H1 (cell line): ENCODE results near the gene RNF126. TPM values are rescaled to one million over a fixed set of nuclear protein-coding genes. Genes with fewer than 3 reads are reported as not detected.

Source experiments
- CTCF ChIA-PET: fragments of 300-600 bp; sonication (Branson Sonifier 250); formaldehyde crosslinking; loops from one replicate; lab custom pipeline; 2021; ENCODE audit not compliant: partially characterized antibody; lab: Charles Lee
- POLR2A ChIA-PET: fragments of 300-600 bp; sonication (Branson Sonifier 250); formaldehyde crosslinking; loops from one replicate; lab custom pipeline; 2021; ENCODE audit warnings: inconsistent platforms; ENCODE audit not compliant: partially characterized antibody; lab: Charles Lee
- DNase-seq, 2 experiments: peaks; one replicate each; pipeline versions ENCODE4 v3.0.0 to v3.0.0-alpha.2; 2010 to 2022; ENCODE audit warnings: low spot score in 2 of 2, low read depth in 1 of 2, mixed read lengths in 1 of 2
- FAIRE-seq: peaks from 2 replicates; lab custom pipeline; 2011; peaks lifted over from hg19 to GRCh38; lab: Jason Lieb, UNC
- H2AFZ ChIP-seq: 2 replicates; pipeline ENCODE4 v1.8.1; 2012; ENCODE audit warnings: low read length, inconsistent platforms
- H2AK5ac ChIP-seq: 2 replicates; pipeline ENCODE4 v1.6.1; 2013; ENCODE audit warnings: low read depth, low read length
- H2BK120ac ChIP-seq: replicated peaks from 2 replicates; pipeline ENCODE3; 2013; ENCODE audit warnings: low read depth, low read length, inconsistent platforms
- H2BK12ac ChIP-seq: 2 replicates; pipeline ENCODE4 v1.6.1; 2013; ENCODE audit warnings: low read depth, low read length
- H2BK15ac ChIP-seq: 2 replicates; pipeline ENCODE4 v1.6.1; 2013; ENCODE audit warnings: low read length
- H2BK20ac ChIP-seq: 2 replicates; pipeline ENCODE4 v1.6.1; 2013; ENCODE audit warnings: low read length
- H2BK5ac ChIP-seq: 2 replicates; pipeline ENCODE4 v1.6.1; 2013; ENCODE audit warnings: low read depth, low read length
- H3K14ac ChIP-seq: 2 replicates; pipeline ENCODE4 v1.6.1; 2013; ENCODE audit warnings: inconsistent platforms; ENCODE audit not compliant: insufficient read length
- H3K18ac ChIP-seq: 2 replicates; pipeline ENCODE4 v1.6.1; 2013; ENCODE audit warnings: low read length; ENCODE audit errors: extremely low read depth
- H3K23ac ChIP-seq: 2 replicates; pipeline ENCODE4 v1.6.1; 2013; ENCODE audit warnings: inconsistent platforms; ENCODE audit not compliant: insufficient read length
- H3K23me2 ChIP-seq: 2 replicates; pipeline ENCODE4 v1.6.1; 2013; ENCODE audit warnings: low read depth, low read length
- H3K27ac ChIP-seq: 2 replicates; pipeline ENCODE4 v1.6.1; 2011; ENCODE audit warnings: low read depth, low read length, inconsistent platforms
- H3K27me3 ChIP-seq, 4 experiments: replicated peaks in 1 of 4; 1 replicate in 1 of 4; 2 replicates in 3 of 4; pipeline versions ENCODE4 v1.6.1 to v1.8.1; 2011 to 2013; ENCODE audit warnings: low read length in 3 of 4, mild to moderate bottlenecking in 3 of 4, inconsistent platforms in 2 of 4, mixed read lengths in 2 of 4, moderate library complexity in 1 of 4; ENCODE audit not compliant: control insufficient read depth in 3 of 4, insufficient read depth in 3 of 4; ENCODE audit errors: extremely low read depth in 1 of 4
- H3K36me3 ChIP-seq, 4 experiments: 2 replicates each; pipeline versions ENCODE4 v1.6.1 to v1.8.1; 2011 to 2013; ENCODE audit warnings: mild to moderate bottlenecking in 4 of 4, low read length in 3 of 4, moderate library complexity in 2 of 4, control low read depth in 1 of 4, inconsistent platforms in 1 of 4; ENCODE audit not compliant: insufficient read depth in 4 of 4, control insufficient read depth in 2 of 4
- H3K4ac ChIP-seq: replicated peaks from 2 replicates; pipeline ENCODE3; 2013; ENCODE audit warnings: low read length, low read depth, mixed read lengths, inconsistent platforms; ENCODE audit not compliant: insufficient read length
- H3K4me1 ChIP-seq, 4 experiments: replicated peaks in 1 of 4; 1 replicate in 1 of 4; 2 replicates in 3 of 4; pipeline versions ENCODE4 v1.6.1 to v1.8.1; 2011 to 2013; ENCODE audit warnings: low read length in 3 of 4, inconsistent platforms in 2 of 4, mixed read lengths in 1 of 4; ENCODE audit not compliant: insufficient read depth in 4 of 4, control insufficient read depth in 3 of 4
- H3K4me2 ChIP-seq, 2 experiments: 2 replicates each; pipeline versions ENCODE4 v1.6.1 to v1.8.1; 2011 to 2013; ENCODE audit warnings: low read depth in 2 of 2, low read length in 2 of 2, control low read depth in 1 of 2, inconsistent platforms in 1 of 2, mild to moderate bottlenecking in 1 of 2; ENCODE audit not compliant: insufficient read depth in 1 of 2
- H3K4me3 ChIP-seq, 4 experiments: fragments of 200-600, 300-600 bp in 1 of 4; sonication (generic), shearing (Covaris generic), sonication (Bioruptor Twin) in 1 of 4; 2 replicates each; pipeline versions ENCODE4 v1.5.1 to v1.8.1; 2011 to 2016; ENCODE audit warnings: low read length in 4 of 4, low read depth in 3 of 4, control low read depth in 2 of 4, inconsistent platforms in 2 of 4, mild to moderate bottlenecking in 2 of 4, mixed read lengths in 1 of 4, moderate library complexity in 1 of 4; ENCODE audit not compliant: insufficient read depth in 2 of 4; ENCODE audit errors: extremely low read depth in 1 of 4
- H3K56ac ChIP-seq: replicated peaks from 2 replicates; pipeline ENCODE3; 2013; ENCODE audit warnings: low read depth, mild to moderate bottlenecking, mixed read lengths, low read length, inconsistent platforms; ENCODE audit not compliant: insufficient read length
- H3K79me1 ChIP-seq: 2 replicates; pipeline ENCODE4 v1.6.1; 2013; ENCODE audit warnings: low read depth, low read length, control low read depth
- H3K79me2 ChIP-seq, 2 experiments: 2 replicates each; pipeline versions ENCODE4 v1.6.1 to v1.8.1; 2012 to 2013; ENCODE audit warnings: low read length in 2 of 2, mild to moderate bottlenecking in 2 of 2, inconsistent platforms in 1 of 2; ENCODE audit not compliant: insufficient read depth in 2 of 2, control insufficient read depth in 1 of 2
- H3K9ac ChIP-seq, 4 experiments: replicated peaks in 1 of 4; 1 replicate in 1 of 4; 2 replicates in 3 of 4; pipeline versions ENCODE4 v1.6.1 to v1.8.1; 2011 to 2013; ENCODE audit warnings: low read depth in 3 of 4, low read length in 3 of 4, control low read depth in 2 of 4, mild to moderate bottlenecking in 2 of 4, moderate library complexity in 2 of 4, inconsistent platforms in 1 of 4; ENCODE audit errors: extremely low read depth in 1 of 4
- H3K9me3 ChIP-seq, 2 experiments: 2 replicates each; pipeline versions ENCODE4 v1.6.1 to v1.8.1; 2012 to 2013; ENCODE audit warnings: mild to moderate bottlenecking in 2 of 2, moderate library complexity in 2 of 2, control low read depth in 1 of 2, inconsistent platforms in 1 of 2, low read depth in 1 of 2, low read length in 1 of 2, mixed read lengths in 1 of 2; ENCODE audit not compliant: insufficient read depth in 2 of 2
- H4K20me1 ChIP-seq, 2 experiments: replicated peaks in 1 of 2; 2 replicates each; pipeline versions ENCODE3 to v1.8.1; 2011 to 2013; ENCODE audit warnings: inconsistent platforms in 2 of 2, low read length in 2 of 2, mild to moderate bottlenecking in 1 of 2; ENCODE audit not compliant: insufficient read depth in 2 of 2, control insufficient read depth in 1 of 2
- H4K5ac ChIP-seq: 2 replicates; pipeline ENCODE4 v1.6.1; 2013; ENCODE audit warnings: low read length, low read depth, mixed read lengths, inconsistent platforms; ENCODE audit not compliant: insufficient read length
- H4K8ac ChIP-seq: 2 replicates; pipeline ENCODE4 v1.8.0; 2013; ENCODE audit warnings: mild to moderate bottlenecking, moderate library complexity, low read length, inconsistent platforms; ENCODE audit not compliant: insufficient read depth; ENCODE audit errors: extremely low read depth
- H4K91ac ChIP-seq: replicated peaks from 2 replicates; pipeline ENCODE3; 2013; ENCODE audit warnings: low read length, mixed read lengths, inconsistent platforms; ENCODE audit not compliant: insufficient read length
- BACH1 ChIP-seq: IDR thresholded peaks from 2 replicates; pipeline ENCODE4 v1.6.1; 2012; ENCODE audit warnings: low read length, improper control_type of control experiment
- GABPA ChIP-seq: IDR thresholded peaks from 2 replicates; pipeline ENCODE4 v1.6.1; 2011; ENCODE audit warnings: mild to moderate bottlenecking, low read length, moderate library complexity, borderline replicate concordance; ENCODE audit not compliant: insufficient read depth
- HDAC2 ChIP-seq, 2 experiments: fragments of 300-600 bp in 1 of 2; sonication (generic) in 1 of 2; IDR thresholded peaks; 2 replicates each; pipeline ENCODE4 v1.6.1; 2011 to 2012; ENCODE audit warnings: low read depth in 2 of 2, low read length in 2 of 2, mild to moderate bottlenecking in 2 of 2, moderate library complexity in 2 of 2, borderline replicate concordance in 1 of 2, inconsistent platforms in 1 of 2
- NRF1 ChIP-seq: IDR thresholded peaks from 2 replicates; pipeline ENCODE4 v1.6.1; 2011; ENCODE audit warnings: mild to moderate bottlenecking, low read depth, low read length, improper control_type of control experiment
- POLR2A ChIP-seq, 2 experiments: IDR thresholded peaks; 1 replicate in 1 of 2; 2 replicates in 1 of 2; pipeline ENCODE4 v1.6.1; 2011; ENCODE audit warnings: low read depth in 2 of 2, low read length in 2 of 2, mild to moderate bottlenecking in 2 of 2; ENCODE audit errors: control extremely low read depth in 1 of 2
- RNF2 ChIP-seq: fragments of 200-900, 300-1000 bp; sonication (generic); IDR thresholded peaks from 2 replicates; pipeline ENCODE4 v1.7.1; 2016; ENCODE audit warnings: borderline replicate concordance, low read depth, mild to moderate bottlenecking, antibody characterized with exemption, low read length; ENCODE audit not compliant: poor library complexity, severe bottlenecking; ENCODE audit errors: missing control alignments
- SP2 ChIP-seq: IDR thresholded peaks from 2 replicates; pipeline ENCODE4 v1.6.1; 2012; ENCODE audit warnings: mild to moderate bottlenecking, low read length, inconsistent platforms
- TCF12 ChIP-seq: IDR thresholded peaks from 2 replicates; pipeline ENCODE4 v1.6.1; 2011; ENCODE audit warnings: low read depth, mild to moderate bottlenecking, low read length
- YY1 ChIP-seq: IDR thresholded peaks from 2 replicates; pipeline ENCODE4 v1.6.1; 2011; ENCODE audit warnings: low read depth, mild to moderate bottlenecking, low read length
- WGBS, 2 experiments: shearing (Covaris generic) in 1 of 2; methylation state at CpG; one replicate each; pipeline versions ENCODE4 v1.1.6 to v1.1.7; 2013 to 2015; ENCODE audit warnings: low lambda C conversion rate in 2 of 2, mixed read lengths in 2 of 2, inconsistent platforms in 1 of 2, low coverage in 1 of 2, missing lambda C conversion rate in 1 of 2; ENCODE audit not compliant: insufficient replicate concordance in 2 of 2, insufficient coverage in 1 of 2, insufficient read length in 1 of 2; ENCODE audit errors: extremely low coverage in 1 of 2, missing lambda C conversion rate in 1 of 2; 5-methylcytosine and 5-hydroxymethylcytosine counted together
- polyA plus RNA-seq, 7 experiments: library from polyadenylated mRNA; depleted of rRNA in 3 of 7; stranded (reverse) in 5 of 7; unstranded in 2 of 7; fragments of >200 nt in 5 of 7; fragments of 200-250 nt in 2 of 7; gene quantifications; 1 replicate in 5 of 7; 2 replicates in 1 of 7; 4 replicates in 1 of 7; pipeline versions ENCODE4 v1.2.1 to v1.2.3, GENCODE V29; 2011 to 2013; ENCODE audit warnings: missing spikeins in 2 of 7, mixed read lengths in 2 of 7
- total RNA-seq: library from RNA; stranded (reverse); fragmentation: NEBNext Ultra II Directional; extraction: Animal tissue kit (Norgen Biotek cat#: 25700); gene quantifications from 2 replicates; pipeline ENCODE4 v1.2.1, GENCODE V29; 2021
- TF ChIP-seq, protein P1 (sequence below): IDR thresholded peaks from 2 replicates; pipeline ENCODE4 v1.6.1; 2011; ENCODE audit warnings: low read length, improper control_type of control experiment

Gene RNF126
- total and polyA plus RNA-seq, 2 of the 8 experiments (the other 6 are each of a cell fraction or from before 2014, with no cell fraction given) = 21.8 to 68.0 TPM

DNA sequence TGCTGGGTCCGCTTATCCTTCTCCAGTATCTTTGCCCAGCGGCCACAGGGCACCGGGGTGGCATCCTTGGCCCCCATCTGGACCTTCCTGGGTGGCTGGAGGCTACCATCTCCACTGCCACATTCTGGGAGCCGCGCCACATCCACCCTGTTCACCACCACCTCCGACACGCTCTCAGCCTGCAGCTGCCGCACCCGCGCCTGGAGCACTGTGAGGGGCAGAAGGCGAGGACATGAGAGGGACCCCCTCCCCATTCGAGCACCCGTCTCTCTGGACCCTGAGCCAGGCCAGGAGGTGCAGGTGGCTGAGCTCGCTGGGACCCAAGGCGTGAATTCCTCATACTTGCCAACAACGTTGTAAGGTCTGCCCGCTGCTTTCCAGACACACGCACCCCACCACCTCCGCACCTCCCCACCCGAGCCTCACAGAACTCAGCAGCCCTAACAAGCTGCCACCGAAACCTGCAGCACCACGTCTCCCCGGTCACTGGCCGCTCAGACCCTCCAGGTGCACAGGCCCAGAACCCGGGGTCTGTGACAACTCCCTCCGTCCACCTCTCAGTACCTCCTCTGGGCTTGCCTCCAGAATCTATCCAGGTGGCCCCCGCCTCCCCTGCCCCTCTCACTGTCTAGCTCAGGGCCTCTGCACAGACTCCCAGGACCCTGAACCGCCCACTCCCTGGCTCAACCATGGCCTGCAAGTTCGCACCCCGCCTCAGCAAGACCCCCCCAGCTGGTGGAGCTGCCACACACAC lies 32.9 kb downstream of the RNF126 start:
- no peak overlapping the region for H2BK20ac ChIP-seq
- H3K4me1 ChIP-seq = peaks cover 0 to 8% (median 3%) of the 10 kb centered on the region in 4 experiments; a peak in 4 of 7 replicates
- no peak overlapping the region for H2BK120ac ChIP-seq
- no peaks in the 10 kb centered on the region for H3K9me3 ChIP-seq
- H3K9ac ChIP-seq = no peak overlapping the region
- H3K27ac ChIP-seq = no peak overlapping the region
- H2AFZ ChIP-seq = no peak overlapping the region
- no peak overlapping the region for H2BK15ac ChIP-seq
- FAIRE-seq = no peak
- no peak overlapping the region for H3K18ac ChIP-seq
- ChIA-PET POLR2A (interaction anchor here (0.6 to 1.2 kb wide), 4 partner anchors 12 to 168 kb away, joined by 3 read pairs; no protein-coding TSS in a partner anchor), CTCF (interaction anchor here (1.1 to 1.5 kb wide), 2 partner anchors 50 to 226 kb away, joined by 3 to 4 read pairs; no protein-coding TSS in a partner anchor)
- no peak for DNase-seq
- H4K91ac ChIP-seq = no peak overlapping the region
- peaks cover 9% of the 10 kb centered on the region for H3K79me1 ChIP-seq
- H4K20me1 ChIP-seq = peaks cover 4 to 7% of the 10 kb centered on the region in 2 experiments
- no peak overlapping the region for H3K4me2 ChIP-seq
- H2BK12ac ChIP-seq = no peak overlapping the region
- no peak overlapping the region; the same call in 1 of the 2 replicates for H2AK5ac ChIP-seq
- WGBS, 2 experiments = 96% methylated on average over 30 of the region's 30 CpGs; no CpG with 5 or more reads in 1 of the 2 experiments
- no peaks in the 10 kb centered on the region for H3K27me3 ChIP-seq
- peaks cover 0 to 8% (median 3%) of the 10 kb centered on the region in 4 experiments; a peak in 6 of 8 replicates for H3K36me3 ChIP-seq
- H3K23me2 ChIP-seq = peaks cover 8% of the 10 kb centered on the region
- H3K79me2 ChIP-seq = peaks cover 0 to 18% of the 10 kb centered on the region in 2 experiments; a peak in 1 of 4 replicates
- 0 out of 2 replicates have a peak overlapping the region, but pooled peaks have one; percentile 68 for H4K8ac ChIP-seq
- H3K4ac ChIP-seq = no peak overlapping the region
- H3K14ac ChIP-seq = no peak overlapping the region
- no peak overlapping the region for H4K5ac ChIP-seq
- H3K23ac ChIP-seq = no peak overlapping the region
- H3K56ac ChIP-seq = no peak overlapping the region
- no peak overlapping the region for H2BK5ac ChIP-seq
- H3K4me3 ChIP-seq = no peak overlapping the region
- no peak for TF ChIP-seq POLR2A (IDR thresholded peaks at IDR 0.05; ENCODE audit: control extremely low read depth in 1 of 2, low read depth in 2 of 2, low read length in 2 of 2)
- TF ChIP-seq GABPA = no peak
- TF ChIP-seq, protein P1, sequence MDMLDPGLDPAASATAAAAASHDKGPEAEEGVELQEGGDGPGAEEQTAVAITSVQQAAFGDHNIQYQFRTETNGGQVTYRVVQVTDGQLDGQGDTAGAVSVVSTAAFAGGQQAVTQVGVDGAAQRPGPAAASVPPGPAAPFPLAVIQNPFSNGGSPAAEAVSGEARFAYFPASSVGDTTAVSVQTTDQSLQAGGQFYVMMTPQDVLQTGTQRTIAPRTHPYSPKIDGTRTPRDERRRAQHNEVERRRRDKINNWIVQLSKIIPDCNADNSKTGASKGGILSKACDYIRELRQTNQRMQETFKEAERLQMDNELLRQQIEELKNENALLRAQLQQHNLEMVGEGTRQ = no peak
- TF ChIP-seq HDAC2 (IDR thresholded peaks at IDR 0.05; ENCODE audit: borderline replicate concordance in 1 of 2, low read depth in 2 of 2, low read length in 2 of 2) = no peak
- no peak for TF ChIP-seq YY1
- TF ChIP-seq SP2 = no peak
- no peak for TF ChIP-seq NRF1
- TF ChIP-seq BACH1 = no peak
- no peak for TF ChIP-seq TCF12
- no peak for TF ChIP-seq RNF2
